IPS-18c (cell line): Measurements from ENCODE around the gene RPP38.

Experiments used
- H3K4me3 ChIP-seq: 2 replicates; pipeline ENCODE4 v1.7.0; 2013; ENCODE audit warnings: low read depth, mild to moderate bottlenecking, low read length, moderate library complexity; ENCODE audit not compliant: insufficient read depth
- H3K9me3 ChIP-seq: one replicate; pipeline ENCODE4 v1.6.1; 2013; ENCODE audit warnings: mild to moderate bottlenecking, low read length, moderate library complexity; ENCODE audit not compliant: control insufficient read depth, insufficient read depth

Gene RPP38

GRCh38 chr10:15096661-15097010 is 519 bp upstream of the RPP38 start:
- Histone ChIP-seq H3K9me3 (no peaks in the 10 kb centered on the region), H3K4me3 (peak overlapping the region; percentile 96)

- Histone ChIP-seq H3K4me3 (no peak overlapping the region), H3K9me3 (no peaks in the 10 kb centered on the region)
Measured at GRCh38 chr10:15099886-15100285, 2.7 kb downstream of the RPP38 start.

GRCh38 chr10:15103513-15103912 is 6.4 kb downstream of the RPP38 start:
- H3K4me3 ChIP-seq, result no peak overlapping the region
- no peaks in the 10 kb centered on the region for H3K9me3 ChIP-seq

- Histone ChIP-seq H3K9me3 (no peaks in the 10 kb centered on the region), H3K4me3 (no peak overlapping the region)
Measured at GRCh38 chr10:15106352-15107013, 9.3 kb downstream of the RPP38 start.

- no peaks in the 10 kb centered on the region for H3K9me3 ChIP-seq
- H3K4me3 ChIP-seq, result no peak overlapping the region
Measured at GRCh38 chr10:15112657-15113056, 15.5 kb downstream of the RPP38 start.

GRCh38 chr10:15113766-15114165 is 16.6 kb downstream of the RPP38 start:
- no peak overlapping the region for H3K4me3 ChIP-seq

GRCh38 chr10:15116225-15116624 is 19.1 kb downstream of the RPP38 start:
- Histone ChIP-seq H3K9me3 (no peaks in the 10 kb centered on the region), H3K4me3 (no peak overlapping the region)

More at GRCh38 chr10:15113766-15114165, 16.6 kb downstream of the RPP38 start:
- no peaks in the 10 kb centered on the region for H3K9me3 ChIP-seq

GRCh38 chr10:15118615-15119014 is 21.5 kb downstream of the RPP38 start:
- Histone ChIP-seq H3K9me3 (no peaks in the 10 kb centered on the region), H3K4me3 (no peak overlapping the region)

GRCh38 chr10:15120523-15120922 is 23.4 kb downstream of the RPP38 start:
- H3K4me3 ChIP-seq, result no peak overlapping the region
- H3K9me3 ChIP-seq, result no peaks in the 10 kb centered on the region

- H3K9me3 ChIP-seq, result no peaks in the 10 kb centered on the region
- no peak overlapping the region for H3K4me3 ChIP-seq
Measured at GRCh38 chr10:15121707-15122106, 24.6 kb downstream of the RPP38 start.

- Histone ChIP-seq H3K9me3 (no peaks in the 10 kb centered on the region), H3K4me3 (no peak overlapping the region)
Measured at GRCh38 chr10:15122477-15123030, 25.4 kb downstream of the RPP38 start.

- H3K9me3 ChIP-seq, result no peaks in the 10 kb centered on the region
- no peak overlapping the region for H3K4me3 ChIP-seq
Measured at GRCh38 chr10:15123749-15124184, 26.6 kb downstream of the RPP38 start.

GRCh38 chr10:15124190-15124589 is 27.0 kb downstream of the RPP38 start:
- H3K4me3 ChIP-seq, result no peak overlapping the region
- no peaks in the 10 kb centered on the region for H3K9me3 ChIP-seq

GRCh38 chr10:15124908-15125307 is 27.8 kb downstream of the RPP38 start:
- Histone ChIP-seq H3K4me3 (no peak overlapping the region), H3K9me3 (no peaks in the 10 kb centered on the region)

GRCh38 chr10:15131330-15131729 is 34.2 kb downstream of the RPP38 start:
- Histone ChIP-seq H3K9me3 (no peaks in the 10 kb centered on the region), H3K4me3 (no peak overlapping the region)

GRCh38 chr10:15136129-15137035 is 39.2 kb downstream of the RPP38 start:
- no peak overlapping the region for H3K4me3 ChIP-seq
- no peaks in the 10 kb centered on the region for H3K9me3 ChIP-seq

GRCh38 chr10:15137036-15137359 is 39.8 kb downstream of the RPP38 start:
- no peaks in the 10 kb centered on the region for H3K9me3 ChIP-seq
- no peak overlapping the region for H3K4me3 ChIP-seq

- no peaks in the 10 kb centered on the region for H3K9me3 ChIP-seq
Measured at GRCh38 chr10:15137636-15138035, 40.5 kb downstream of the RPP38 start.

More at GRCh38 chr10:15137636-15138035, 40.5 kb downstream of the RPP38 start:
- H3K4me3 ChIP-seq, result no peak overlapping the region
